SU-DHL-6 (cell line): ENCODE results near the gene BEND6.
"Not testable (repeated sequence)": the region's sequence is repeated elsewhere in the genome, so short reads cannot be mapped to it uniquely, and the experiment has no call there.

Experiments
- H2AFZ ChIP-seq: fragments of 200-600 bp; sonication (generic); 2 replicates; pipeline ENCODE4 v1.6.1; 2014; ENCODE audit warnings: low read depth, mild to moderate bottlenecking, moderate library complexity, mixed read lengths, antibody characterized with exemption, low read length; ENCODE audit not compliant: severe bottlenecking
- H3F3A ChIP-seq: fragments of 200-600 bp; shearing (Covaris generic); 2 replicates; pipeline ENCODE4 v1.6.0; 2016; ENCODE audit warnings: antibody characterized with exemption, mild to moderate bottlenecking; ENCODE audit not compliant: insufficient read depth
- H3K27ac ChIP-seq: fragments of 200-600 bp; sonication (generic); 2 replicates; pipeline ENCODE4 v1.5.1; 2016; ENCODE audit warnings: low read depth, mild to moderate bottlenecking, low read length, moderate library complexity, mixed read lengths
- H3K27me3 ChIP-seq: fragments of 200-600 bp; sonication (generic), shearing (Covaris generic); 2 replicates; pipeline ENCODE4 v1.6.0; 2014; ENCODE audit warnings: mild to moderate bottlenecking, low read length
- H3K36me3 ChIP-seq: fragments of 200-600 bp; sonication (generic); 2 replicates; pipeline ENCODE4 v1.6.1; 2014; ENCODE audit warnings: mild to moderate bottlenecking, low read length, mixed read lengths
- H3K4me2 ChIP-seq: fragments of 300-600, 200-600 bp; shearing (Covaris generic), sonication (generic); 2 replicates; pipeline ENCODE4 v1.6.0; 2014; ENCODE audit warnings: low read length, low read depth, mild to moderate bottlenecking; ENCODE audit not compliant: poor library complexity, severe bottlenecking
- H3K4me3 ChIP-seq: fragments of 200-600 bp; sonication (generic); 2 replicates; pipeline ENCODE4 v1.5.1; 2014; ENCODE audit warnings: antibody characterized with exemption, low read length, mild to moderate bottlenecking, mixed read lengths; ENCODE audit not compliant: insufficient read depth, poor library complexity, severe bottlenecking
- H3K79me2 ChIP-seq: fragments of 200-600 bp; sonication (generic); 2 replicates; pipeline ENCODE4 v1.6.1; 2014; ENCODE audit warnings: mild to moderate bottlenecking, low read length, moderate library complexity; ENCODE audit not compliant: insufficient read depth
- H3K9ac ChIP-seq: fragments of 200-600 bp; sonication (generic); 2 replicates; pipeline ENCODE4 v1.7.0; 2014; ENCODE audit warnings: mild to moderate bottlenecking, low read length
- H3K9me2 ChIP-seq: fragments of 200-600 bp; sonication (generic); replicated peaks from 2 replicates; pipeline ENCODE4 v1.6.1; 2014; ENCODE audit warnings: low read length; ENCODE audit not compliant: insufficient read depth
- H3K9me3 ChIP-seq: fragments of 200-600 bp; sonication (generic); 2 replicates; pipeline ENCODE4 v1.6.1; 2014; ENCODE audit warnings: low read length, mixed read lengths; ENCODE audit not compliant: insufficient read depth
- H4K20me1 ChIP-seq: fragments of 200-600 bp; sonication (generic); 2 replicates; pipeline ENCODE4 v1.6.1; 2014; ENCODE audit warnings: low read depth, mild to moderate bottlenecking, antibody characterized with exemption, low read length, moderate library complexity, mixed read lengths
- EZH2phosphoT487 ChIP-seq: fragments of 200-600 bp; sonication (generic), shearing (Covaris generic); conservative IDR thresholded peaks from 2 replicates; pipeline ENCODE4 v1.6.1; 2018; ENCODE audit warnings: mild to moderate bottlenecking, antibody characterized with exemption, low read length, moderate library complexity, mixed read lengths
- TF ChIP-seq, protein P1 (sequence below): fragments of 200-600 bp; sonication (generic); IDR thresholded peaks from one replicate; pipeline ENCODE4 v1.5.1; 2017; ENCODE audit warnings: antibody characterized with exemption, mild to moderate bottlenecking, low read length, moderate library complexity; ENCODE audit not compliant: insufficient read depth, poor library complexity, severe bottlenecking

BEND6 gene

DNA sequence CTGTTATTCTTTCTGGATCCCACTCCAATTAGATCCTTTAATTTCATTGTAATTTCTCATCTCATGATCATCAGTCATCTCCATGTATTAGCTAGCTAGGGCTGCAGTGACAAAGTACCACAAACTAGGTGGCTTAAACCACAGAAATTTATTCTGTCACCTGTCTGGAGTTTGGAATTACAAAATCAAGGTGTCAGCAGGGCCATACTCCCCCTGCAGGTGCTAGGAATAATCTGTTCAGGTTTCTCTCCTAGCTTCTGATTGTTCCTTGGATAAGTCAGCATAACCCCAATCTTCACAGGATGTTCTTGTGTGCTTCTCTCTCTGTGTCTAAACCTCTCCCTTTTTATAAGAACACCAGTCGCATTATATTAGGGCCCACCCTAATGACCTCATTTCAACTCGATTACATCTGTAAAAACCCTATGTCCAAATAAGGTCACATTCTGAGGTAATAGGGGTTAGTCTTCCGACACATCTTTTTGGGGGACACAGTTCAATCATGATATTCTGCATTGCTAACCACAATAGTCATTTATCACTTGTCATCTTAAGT lies 40.5 kb downstream of the BEND6 start:
- no peak for TF ChIP-seq EZH2phosphoT487
- TF ChIP-seq, protein P1, sequence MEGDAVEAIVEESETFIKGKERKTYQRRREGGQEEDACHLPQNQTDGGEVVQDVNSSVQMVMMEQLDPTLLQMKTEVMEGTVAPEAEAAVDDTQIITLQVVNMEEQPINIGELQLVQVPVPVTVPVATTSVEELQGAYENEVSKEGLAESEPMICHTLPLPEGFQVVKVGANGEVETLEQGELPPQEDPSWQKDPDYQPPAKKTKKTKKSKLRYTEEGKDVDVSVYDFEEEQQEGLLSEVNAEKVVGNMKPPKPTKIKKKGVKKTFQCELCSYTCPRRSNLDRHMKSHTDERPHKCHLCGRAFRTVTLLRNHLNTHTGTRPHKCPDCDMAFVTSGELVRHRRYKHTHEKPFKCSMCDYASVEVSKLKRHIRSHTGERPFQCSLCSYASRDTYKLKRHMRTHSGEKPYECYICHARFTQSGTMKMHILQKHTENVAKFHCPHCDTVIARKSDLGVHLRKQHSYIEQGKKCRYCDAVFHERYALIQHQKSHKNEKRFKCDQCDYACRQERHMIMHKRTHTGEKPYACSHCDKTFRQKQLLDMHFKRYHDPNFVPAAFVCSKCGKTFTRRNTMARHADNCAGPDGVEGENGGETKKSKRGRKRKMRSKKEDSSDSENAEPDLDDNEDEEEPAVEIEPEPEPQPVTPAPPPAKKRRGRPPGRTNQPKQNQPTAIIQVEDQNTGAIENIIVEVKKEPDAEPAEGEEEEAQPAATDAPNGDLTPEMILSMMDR = peak; percentile 17
- no peaks in the 10 kb centered on the region for H3K27me3 ChIP-seq
- no peak overlapping the region for H3K4me2 ChIP-seq
- H3K9me2 ChIP-seq = no peaks in the 10 kb centered on the region
- H3K27ac ChIP-seq = no peak overlapping the region
- peaks cover 15% of the 10 kb centered on the region; the same call in 1 of the 2 replicates for H3K9me3 ChIP-seq
- H3K36me3 ChIP-seq = no peaks in the 10 kb centered on the region
- no peak overlapping the region for H3K4me3 ChIP-seq
- H4K20me1 ChIP-seq = no peaks in the 10 kb centered on the region
- H3K79me2 ChIP-seq = no peaks in the 10 kb centered on the region
- H3K9ac ChIP-seq = no peak overlapping the region
- no peaks in the 10 kb centered on the region for H3F3A ChIP-seq
- no peak overlapping the region for H2AFZ ChIP-seq

DNA sequence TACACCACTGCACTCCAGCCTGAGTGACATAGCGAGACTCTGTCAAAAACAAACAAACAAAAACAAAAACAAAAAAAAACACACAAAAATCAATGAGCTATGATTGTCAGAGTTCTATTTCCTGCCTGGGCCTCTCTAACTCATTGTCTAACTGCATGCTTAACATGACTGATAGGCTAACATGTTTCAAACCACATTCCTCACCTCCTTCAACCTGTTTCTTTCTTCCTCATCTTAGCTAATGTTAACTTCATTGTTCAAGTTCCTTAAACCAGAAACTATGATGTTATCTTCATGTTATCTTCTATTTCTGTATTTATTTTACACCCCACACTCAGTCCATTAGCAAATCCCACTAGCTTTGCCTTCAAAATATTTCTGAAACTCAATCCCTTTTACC lies 41.5 kb downstream of the BEND6 start:
- no peak overlapping the region for H3K4me3 ChIP-seq
- no peak for TF ChIP-seq EZH2phosphoT487
- H3K79me2 ChIP-seq = no peaks in the 10 kb centered on the region
- no peaks in the 10 kb centered on the region for H3F3A ChIP-seq
- no peaks in the 10 kb centered on the region for H3K36me3 ChIP-seq
- no peaks in the 10 kb centered on the region for H3K27me3 ChIP-seq
- H3K4me2 ChIP-seq = no peak overlapping the region
- no peaks in the 10 kb centered on the region for H4K20me1 ChIP-seq
- H3K9me3 ChIP-seq = peaks cover 15% of the 10 kb centered on the region; the same call in 1 of the 2 replicates
- H2AFZ ChIP-seq = no peak overlapping the region
- H3K9me2 ChIP-seq = no peaks in the 10 kb centered on the region
- H3K27ac ChIP-seq = no peak overlapping the region
- no peak overlapping the region for H3K9ac ChIP-seq

DNA sequence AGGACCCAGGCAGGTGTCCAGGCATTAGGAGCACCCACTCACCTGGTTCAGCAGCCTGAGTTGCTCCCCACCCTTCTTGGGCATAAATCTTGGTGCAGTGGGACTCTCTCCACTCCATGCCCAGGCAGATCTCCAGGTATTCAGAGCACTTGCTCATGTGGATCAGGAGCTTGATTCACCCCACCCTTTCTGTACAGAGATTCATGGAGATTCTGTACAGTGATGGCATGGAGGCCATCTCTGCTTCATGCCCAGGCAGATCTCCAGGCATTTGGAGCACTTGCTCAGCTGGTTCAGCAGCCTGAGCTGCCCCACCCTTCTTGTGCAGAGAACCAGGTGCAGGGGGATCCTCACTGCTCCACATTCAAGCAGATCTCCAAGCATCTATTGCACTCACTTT lies 44.1 kb downstream of the BEND6 start:
- no peak overlapping the region for H3K27ac ChIP-seq
- no peak overlapping the region for H3K9ac ChIP-seq
- no peaks in the 10 kb centered on the region for H3K36me3 ChIP-seq
- H3K79me2 ChIP-seq = no peaks in the 10 kb centered on the region
- H3F3A ChIP-seq = no peaks in the 10 kb centered on the region
- H3K9me2 ChIP-seq = no peaks in the 10 kb centered on the region
- no peak overlapping the region for H2AFZ ChIP-seq
- H3K27me3 ChIP-seq = no peaks in the 10 kb centered on the region
- TF ChIP-seq, protein P1 = no peak
- no peak for TF ChIP-seq EZH2phosphoT487
- H3K9me3 ChIP-seq = peaks cover 15% of the 10 kb centered on the region; the same call in 1 of the 2 replicates
- no peaks in the 10 kb centered on the region for H4K20me1 ChIP-seq
- no peak overlapping the region for H3K4me2 ChIP-seq
- no peak overlapping the region for H3K4me3 ChIP-seq

DNA sequence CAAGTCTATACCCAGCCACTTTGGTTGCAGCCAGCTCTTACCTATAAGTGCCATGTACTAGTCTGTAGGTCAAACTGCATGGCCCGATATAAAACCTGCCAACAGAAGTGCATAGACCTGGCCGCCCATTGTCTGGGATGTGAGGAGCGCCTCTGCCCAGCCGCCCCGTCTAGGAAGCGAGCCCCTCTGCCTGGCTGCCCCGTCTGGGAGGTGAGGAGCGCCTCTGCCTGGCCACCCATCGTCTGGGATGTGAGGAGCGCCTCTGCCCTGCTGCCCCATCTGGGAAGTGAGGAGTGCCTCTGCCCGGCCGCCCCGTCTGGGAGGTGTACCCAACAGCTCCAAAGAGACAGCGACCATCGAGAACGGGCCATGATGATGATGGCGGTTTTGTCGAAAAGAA lies 44.8 kb downstream of the BEND6 start:
- H3K4me3 ChIP-seq, H3K4me2 ChIP-seq, H3K36me3 ChIP-seq, H3K9ac ChIP-seq, H3K79me2 ChIP-seq, H3K9me2 ChIP-seq, H4K20me1 ChIP-seq, H2AFZ ChIP-seq, H3K27ac ChIP-seq, H3F3A ChIP-seq, H3K27me3 ChIP-seq: not testable (repeated sequence)
- H3K9me3 ChIP-seq = peaks cover 15% of the 10 kb centered on the region; the same call in 1 of the 2 replicates
